ENCODE measurements around the gene CARD18. TPM values are rescaled to one million over a fixed set of nuclear protein-coding genes. Genes with fewer than 3 reads are reported as not detected.

The CARD18 gene
- polyA plus RNA-seq, 4 donors = not detected

Other genes with a start within 250 kb of the CARD18 start
- under 1 TPM; 0.60 to 0.85 (median 0.72) TPM for gene CASP12, start 241.3 kb downstream of the CARD18 start, polyA plus RNA-seq (ENCODE audit: insufficient read length in 4 of 4)
- 10 to 100 TPM; 20.6 to 33.2 (median 21.6) TPM for gene CASP4, start 171.2 kb downstream of the CARD18 start, polyA plus RNA-seq (ENCODE audit: insufficient read length in 4 of 4)
- under 1 TPM in 1 of 4 donors, not detected in 3; 0.14 TPM for gene CASP5, start 116.6 kb downstream of the CARD18 start, polyA plus RNA-seq (ENCODE audit: insufficient read length in 4 of 4)
- gene CASP1, start 104.6 kb downstream of the CARD18 start, polyA plus RNA-seq (ENCODE audit: insufficient read length in 4 of 4) = 1 to 10 TPM; 4.4 to 9.6 (median 6.9) TPM
- 10 to 100 TPM in 1 of 4 donors, 1 to 10 TPM in 3; 1.9 to 19.9 (median 3.3) TPM for gene CARD16, start 94.4 kb downstream of the CARD18 start, polyA plus RNA-seq (ENCODE audit: insufficient read length in 4 of 4)